H1 (cell line): ENCODE measurements around the gene FLCN. TPM values are rescaled to one million over a fixed set of nuclear protein-coding genes. Genes with fewer than 3 reads are reported as not detected.

Experiments
- CTCF ChIA-PET: fragments of 300-600 bp; sonication (Branson Sonifier 250); formaldehyde crosslinking; loops from one replicate; lab custom pipeline; 2021; ENCODE audit not compliant: partially characterized antibody; lab: Charles Lee
- POLR2A ChIA-PET: fragments of 300-600 bp; sonication (Branson Sonifier 250); formaldehyde crosslinking; loops from one replicate; lab custom pipeline; 2021; ENCODE audit warnings: inconsistent platforms; ENCODE audit not compliant: partially characterized antibody; lab: Charles Lee
- DNase-seq, 2 experiments: peaks; one replicate each; pipeline versions ENCODE4 v3.0.0 to v3.0.0-alpha.2; 2010 to 2022; ENCODE audit warnings: low spot score in 2 of 2, low read depth in 1 of 2, mixed read lengths in 1 of 2
- FAIRE-seq: peaks from 2 replicates; lab custom pipeline; 2011; peaks lifted over from hg19 to GRCh38; lab: Jason Lieb, UNC
- H2AFZ ChIP-seq: 2 replicates; pipeline ENCODE4 v1.8.1; 2012; ENCODE audit warnings: low read length, inconsistent platforms
- H2AK5ac ChIP-seq: 2 replicates; pipeline ENCODE4 v1.6.1; 2013; ENCODE audit warnings: low read depth, low read length
- H2BK120ac ChIP-seq: replicated peaks from 2 replicates; pipeline ENCODE3; 2013; ENCODE audit warnings: low read depth, low read length, inconsistent platforms
- H2BK12ac ChIP-seq: 2 replicates; pipeline ENCODE4 v1.6.1; 2013; ENCODE audit warnings: low read depth, low read length
- H2BK15ac ChIP-seq: 2 replicates; pipeline ENCODE4 v1.6.1; 2013; ENCODE audit warnings: low read length
- H2BK20ac ChIP-seq: 2 replicates; pipeline ENCODE4 v1.6.1; 2013; ENCODE audit warnings: low read length
- H2BK5ac ChIP-seq: 2 replicates; pipeline ENCODE4 v1.6.1; 2013; ENCODE audit warnings: low read depth, low read length
- H3K14ac ChIP-seq: 2 replicates; pipeline ENCODE4 v1.6.1; 2013; ENCODE audit warnings: inconsistent platforms; ENCODE audit not compliant: insufficient read length
- H3K18ac ChIP-seq: 2 replicates; pipeline ENCODE4 v1.6.1; 2013; ENCODE audit warnings: low read length; ENCODE audit errors: extremely low read depth
- H3K23ac ChIP-seq: 2 replicates; pipeline ENCODE4 v1.6.1; 2013; ENCODE audit warnings: inconsistent platforms; ENCODE audit not compliant: insufficient read length
- H3K23me2 ChIP-seq: 2 replicates; pipeline ENCODE4 v1.6.1; 2013; ENCODE audit warnings: low read depth, low read length
- H3K27ac ChIP-seq: 2 replicates; pipeline ENCODE4 v1.6.1; 2011; ENCODE audit warnings: low read depth, low read length, inconsistent platforms
- H3K27me3 ChIP-seq, 4 experiments: replicated peaks in 1 of 4; 1 replicate in 1 of 4; 2 replicates in 3 of 4; pipeline versions ENCODE4 v1.6.1 to v1.8.1; 2011 to 2013; ENCODE audit warnings: low read length in 3 of 4, mild to moderate bottlenecking in 3 of 4, inconsistent platforms in 2 of 4, mixed read lengths in 2 of 4, moderate library complexity in 1 of 4; ENCODE audit not compliant: control insufficient read depth in 3 of 4, insufficient read depth in 3 of 4; ENCODE audit errors: extremely low read depth in 1 of 4
- H3K36me3 ChIP-seq, 4 experiments: 2 replicates each; pipeline versions ENCODE4 v1.6.1 to v1.8.1; 2011 to 2013; ENCODE audit warnings: mild to moderate bottlenecking in 4 of 4, low read length in 3 of 4, moderate library complexity in 2 of 4, control low read depth in 1 of 4, inconsistent platforms in 1 of 4; ENCODE audit not compliant: insufficient read depth in 4 of 4, control insufficient read depth in 2 of 4
- H3K4ac ChIP-seq: replicated peaks from 2 replicates; pipeline ENCODE3; 2013; ENCODE audit warnings: low read length, low read depth, mixed read lengths, inconsistent platforms; ENCODE audit not compliant: insufficient read length
- H3K4me1 ChIP-seq, 4 experiments: replicated peaks in 1 of 4; 1 replicate in 1 of 4; 2 replicates in 3 of 4; pipeline versions ENCODE4 v1.6.1 to v1.8.1; 2011 to 2013; ENCODE audit warnings: low read length in 3 of 4, inconsistent platforms in 2 of 4, mixed read lengths in 1 of 4; ENCODE audit not compliant: insufficient read depth in 4 of 4, control insufficient read depth in 3 of 4
- H3K4me2 ChIP-seq, 2 experiments: 2 replicates each; pipeline versions ENCODE4 v1.6.1 to v1.8.1; 2011 to 2013; ENCODE audit warnings: low read depth in 2 of 2, low read length in 2 of 2, control low read depth in 1 of 2, inconsistent platforms in 1 of 2, mild to moderate bottlenecking in 1 of 2; ENCODE audit not compliant: insufficient read depth in 1 of 2
- H3K4me3 ChIP-seq, 4 experiments: fragments of 200-600, 300-600 bp in 1 of 4; sonication (generic), shearing (Covaris generic), sonication (Bioruptor Twin) in 1 of 4; 2 replicates each; pipeline versions ENCODE4 v1.5.1 to v1.8.1; 2011 to 2016; ENCODE audit warnings: low read length in 4 of 4, low read depth in 3 of 4, control low read depth in 2 of 4, inconsistent platforms in 2 of 4, mild to moderate bottlenecking in 2 of 4, mixed read lengths in 1 of 4, moderate library complexity in 1 of 4; ENCODE audit not compliant: insufficient read depth in 2 of 4; ENCODE audit errors: extremely low read depth in 1 of 4
- H3K56ac ChIP-seq: replicated peaks from 2 replicates; pipeline ENCODE3; 2013; ENCODE audit warnings: low read depth, mild to moderate bottlenecking, mixed read lengths, low read length, inconsistent platforms; ENCODE audit not compliant: insufficient read length
- H3K79me1 ChIP-seq: 2 replicates; pipeline ENCODE4 v1.6.1; 2013; ENCODE audit warnings: low read depth, low read length, control low read depth
- H3K79me2 ChIP-seq, 2 experiments: 2 replicates each; pipeline versions ENCODE4 v1.6.1 to v1.8.1; 2012 to 2013; ENCODE audit warnings: low read length in 2 of 2, mild to moderate bottlenecking in 2 of 2, inconsistent platforms in 1 of 2; ENCODE audit not compliant: insufficient read depth in 2 of 2, control insufficient read depth in 1 of 2
- H3K9ac ChIP-seq, 4 experiments: replicated peaks in 1 of 4; 1 replicate in 1 of 4; 2 replicates in 3 of 4; pipeline versions ENCODE4 v1.6.1 to v1.8.1; 2011 to 2013; ENCODE audit warnings: low read depth in 3 of 4, low read length in 3 of 4, control low read depth in 2 of 4, mild to moderate bottlenecking in 2 of 4, moderate library complexity in 2 of 4, inconsistent platforms in 1 of 4; ENCODE audit errors: extremely low read depth in 1 of 4
- H3K9me3 ChIP-seq, 2 experiments: 2 replicates each; pipeline versions ENCODE4 v1.6.1 to v1.8.1; 2012 to 2013; ENCODE audit warnings: mild to moderate bottlenecking in 2 of 2, moderate library complexity in 2 of 2, control low read depth in 1 of 2, inconsistent platforms in 1 of 2, low read depth in 1 of 2, low read length in 1 of 2, mixed read lengths in 1 of 2; ENCODE audit not compliant: insufficient read depth in 2 of 2
- H4K20me1 ChIP-seq, 2 experiments: replicated peaks in 1 of 2; 2 replicates each; pipeline versions ENCODE3 to v1.8.1; 2011 to 2013; ENCODE audit warnings: inconsistent platforms in 2 of 2, low read length in 2 of 2, mild to moderate bottlenecking in 1 of 2; ENCODE audit not compliant: insufficient read depth in 2 of 2, control insufficient read depth in 1 of 2
- H4K5ac ChIP-seq: 2 replicates; pipeline ENCODE4 v1.6.1; 2013; ENCODE audit warnings: low read length, low read depth, mixed read lengths, inconsistent platforms; ENCODE audit not compliant: insufficient read length
- H4K8ac ChIP-seq: 2 replicates; pipeline ENCODE4 v1.8.0; 2013; ENCODE audit warnings: mild to moderate bottlenecking, moderate library complexity, low read length, inconsistent platforms; ENCODE audit not compliant: insufficient read depth; ENCODE audit errors: extremely low read depth
- H4K91ac ChIP-seq: replicated peaks from 2 replicates; pipeline ENCODE3; 2013; ENCODE audit warnings: low read length, mixed read lengths, inconsistent platforms; ENCODE audit not compliant: insufficient read length
- BRCA1 ChIP-seq: IDR thresholded peaks from 2 replicates; pipeline ENCODE4 v1.6.1; 2012; ENCODE audit warnings: low read depth, low read length, improper control_type of control experiment
- EZH2 ChIP-seq: fragments of 200-600 bp; sonication (generic); IDR thresholded peaks from 2 replicates; pipeline ENCODE4 v1.7.1; 2012; ENCODE audit warnings: low read depth, mild to moderate bottlenecking, moderate library complexity, low read length, inconsistent platforms; ENCODE audit not compliant: severe bottlenecking
- HDAC2 ChIP-seq, 2 experiments: fragments of 300-600 bp in 1 of 2; sonication (generic) in 1 of 2; IDR thresholded peaks; 2 replicates each; pipeline ENCODE4 v1.6.1; 2011 to 2012; ENCODE audit warnings: low read depth in 2 of 2, low read length in 2 of 2, mild to moderate bottlenecking in 2 of 2, moderate library complexity in 2 of 2, borderline replicate concordance in 1 of 2, inconsistent platforms in 1 of 2
- SIRT6 ChIP-seq: IDR thresholded peaks from one replicate; pipeline ENCODE4 v1.7.1; 2012; ENCODE audit warnings: low read length, inconsistent platforms
- WGBS, 2 experiments: shearing (Covaris generic) in 1 of 2; methylation state at CpG; one replicate each; pipeline versions ENCODE4 v1.1.6 to v1.1.7; 2013 to 2015; ENCODE audit warnings: low lambda C conversion rate in 2 of 2, mixed read lengths in 2 of 2, inconsistent platforms in 1 of 2, low coverage in 1 of 2, missing lambda C conversion rate in 1 of 2; ENCODE audit not compliant: insufficient replicate concordance in 2 of 2, insufficient coverage in 1 of 2, insufficient read length in 1 of 2; ENCODE audit errors: extremely low coverage in 1 of 2, missing lambda C conversion rate in 1 of 2; 5-methylcytosine and 5-hydroxymethylcytosine counted together
- polyA plus RNA-seq, 7 experiments: library from polyadenylated mRNA; depleted of rRNA in 3 of 7; stranded (reverse) in 5 of 7; unstranded in 2 of 7; fragments of >200 nt in 5 of 7; fragments of 200-250 nt in 2 of 7; gene quantifications; 1 replicate in 5 of 7; 2 replicates in 1 of 7; 4 replicates in 1 of 7; pipeline versions ENCODE4 v1.2.1 to v1.2.3, GENCODE V29; 2011 to 2013; ENCODE audit warnings: missing spikeins in 2 of 7, mixed read lengths in 2 of 7
- total RNA-seq: library from RNA; stranded (reverse); fragmentation: NEBNext Ultra II Directional; extraction: Animal tissue kit (Norgen Biotek cat#: 25700); gene quantifications from 2 replicates; pipeline ENCODE4 v1.2.1, GENCODE V29; 2021

Gene FLCN
- total and polyA plus RNA-seq, 2 of the 8 experiments (the other 6 are each of a cell fraction or from before 2014, with no cell fraction given): 15.6 to 34.6 TPM

- Histone ChIP-seq H2BK20ac (no peak overlapping the region), H3K79me1 (peaks cover 4% of the 10 kb centered on the region)
- CTCF ChIA-PET: interaction anchor here (0.6 to 1.3 kb wide), 2 partner anchors 24 to 47 kb away, joined by 3 to 5 read pairs; no protein-coding TSS in a partner anchor
- TF ChIP-seq HDAC2 (IDR thresholded peaks at IDR 0.05; ENCODE audit: borderline replicate concordance in 1 of 2, low read depth in 2 of 2, low read length in 2 of 2): no peak
- no peak for TF ChIP-seq BRCA1
- TF ChIP-seq EZH2: no peak
- no peak for TF ChIP-seq SIRT6
Measured at GRCh38 chr17:17275971-17276370, 39.0 kb upstream of the FLCN start.

More at GRCh38 chr17:17275971-17276370, 39.0 kb upstream of the FLCN start:
- H3K36me3 ChIP-seq: peaks cover 0 to 26% (median 6%) of the 10 kb centered on the region in 4 experiments; a peak in 4 of 8 replicates
- no peak overlapping the region for H3K18ac ChIP-seq
- 90% methylated on average over 6 of the region's 6 CpGs; no CpG with 5 or more reads in 1 of the 2 experiments for WGBS, 2 experiments
- H2AFZ ChIP-seq: no peak overlapping the region
- H3K14ac ChIP-seq: no peak overlapping the region
- no peaks in the 10 kb centered on the region for H3K9me3 ChIP-seq
- DNase-seq (no peak), FAIRE-seq (no peak)
- no peak overlapping the region for H4K8ac ChIP-seq
- H4K91ac ChIP-seq: no peak overlapping the region
- peaks cover 0 to 6% (median 1%) of the 10 kb centered on the region in 4 experiments; a peak in 2 of 7 replicates for H3K4me1 ChIP-seq
- POLR2A ChIA-PET: interaction anchor here (0.7 to 2.7 kb wide), 5 partner anchors 25 to 315 kb away, joined by 3 to 9 read pairs (median 3); partner anchors contain the start of gene PEMT
- H3K4me3 ChIP-seq: no peak overlapping the region
- H4K20me1 ChIP-seq: peaks cover 3 to 11% of the 10 kb centered on the region in 2 experiments
- H2BK5ac ChIP-seq: no peak overlapping the region
- no peak overlapping the region for H4K5ac ChIP-seq
- H2BK15ac ChIP-seq: no peak overlapping the region
- no peak overlapping the region for H3K56ac ChIP-seq
- H2BK120ac ChIP-seq: no peak overlapping the region
- H3K27me3 ChIP-seq: no peaks in the 10 kb centered on the region
- no peak overlapping the region for H2AK5ac ChIP-seq
- no peak overlapping the region for H3K9ac ChIP-seq
- no peak overlapping the region for H3K23ac ChIP-seq
- H3K27ac ChIP-seq: no peak overlapping the region
- no peak overlapping the region for H3K4me2 ChIP-seq
- no peak overlapping the region for H2BK12ac ChIP-seq
- no peak overlapping the region for H3K4ac ChIP-seq
- no peaks in the 10 kb centered on the region for H3K23me2 ChIP-seq
- H3K79me2 ChIP-seq: peaks cover 18 to 56% of the 10 kb centered on the region in 2 experiments
